SH-SY5Y (cell line): ENCODE data around the gene HYOU1.

Experiments used
- GATA2 ChIP-seq: IDR thresholded peaks from 2 replicates; pipeline ENCODE4 v1.6.1; 2011; ENCODE audit warnings: mild to moderate bottlenecking, low read depth, low read length
- GATA3 ChIP-seq: IDR thresholded peaks from 2 replicates; pipeline ENCODE4 v1.6.1; 2011; ENCODE audit warnings: low read depth, mild to moderate bottlenecking, low read length, moderate library complexity

DNA sequence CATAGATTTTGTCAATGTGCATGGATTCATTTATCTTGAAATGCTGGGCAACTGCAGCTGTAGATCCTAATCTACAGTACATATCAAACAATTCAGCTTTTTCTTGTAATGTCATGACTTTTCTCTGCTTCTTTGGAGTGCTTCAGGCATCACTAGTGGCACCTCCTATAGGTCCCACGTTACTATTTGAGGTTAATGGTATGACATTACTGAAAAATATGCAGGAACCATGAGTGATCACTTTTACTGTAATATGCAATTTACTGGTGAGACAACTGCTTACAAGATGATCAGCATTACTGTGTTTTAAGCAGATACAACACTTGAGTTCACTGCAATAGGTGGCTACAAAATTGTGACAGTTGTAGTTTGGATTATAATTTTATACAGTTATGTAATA lies 56.1 kb downstream of the HYOU1 start:
- TF ChIP-seq GATA2 (0 out of 2 replicates have a peak, but pooled peaks have one; percentile 43), GATA3 (no peak; the same call in 1 of the 2 replicates)
